Loucy (cell line): ENCODE results near the gene SAMHD1.
"Not testable (repeated sequence)": the region's sequence is repeated elsewhere in the genome, so short reads cannot be mapped to it uniquely, and the experiment has no call there.

Source experiments
- H2AFZ ChIP-seq: fragments of 200-600 bp; sonication (generic); 2 replicates; pipeline ENCODE4 v1.6.0; 2016; ENCODE audit warnings: antibody characterized with exemption, mild to moderate bottlenecking, low read length, moderate library complexity
- H3F3A ChIP-seq: fragments of 200-600 bp; 2 replicates; pipeline ENCODE4 v1.6.0; 2016; ENCODE audit warnings: antibody characterized with exemption, low read depth, mild to moderate bottlenecking
- H3K27me3 ChIP-seq: fragments of 200-600 bp; sonication (generic); 2 replicates; pipeline ENCODE4 v1.6.1; 2014; ENCODE audit warnings: low read length, mild to moderate bottlenecking; ENCODE audit not compliant: insufficient read depth, poor library complexity, severe bottlenecking
- H3K36me3 ChIP-seq: fragments of 200-600 bp; sonication (generic); 2 replicates; pipeline ENCODE4 v1.6.1; 2016; ENCODE audit warnings: low read length; ENCODE audit not compliant: insufficient read depth
- H3K4me1 ChIP-seq: fragments of 200-600 bp; sonication (generic); 2 replicates; pipeline ENCODE4 v1.5.1; 2014; ENCODE audit warnings: low read length, mild to moderate bottlenecking; ENCODE audit not compliant: insufficient read depth, poor library complexity, severe bottlenecking
- H3K4me2 ChIP-seq: fragments of 200-600 bp; sonication (generic); 2 replicates; pipeline ENCODE4 v1.6.0; 2014; ENCODE audit warnings: antibody characterized with exemption, low read length, low read depth, mild to moderate bottlenecking; ENCODE audit not compliant: poor library complexity, severe bottlenecking
- H3K4me3 ChIP-seq: fragments of 200-600 bp; sonication (generic); 2 replicates; pipeline ENCODE4 v1.5.1; 2014; ENCODE audit warnings: low read length, mild to moderate bottlenecking, mixed read lengths; ENCODE audit not compliant: poor library complexity, severe bottlenecking
- H3K79me2 ChIP-seq: fragments of 200-600 bp; sonication (generic); 2 replicates; pipeline ENCODE4 v1.6.1; 2014; ENCODE audit warnings: low read length; ENCODE audit not compliant: insufficient read depth
- H3K9ac ChIP-seq: fragments of 200-600 bp; sonication (generic); 2 replicates; pipeline ENCODE4 v1.6.0; 2014; ENCODE audit warnings: mild to moderate bottlenecking, low read depth, low read length, moderate library complexity; ENCODE audit not compliant: poor library complexity, severe bottlenecking
- H3K9me2 ChIP-seq: fragments of 200-600 bp; sonication (generic); replicated peaks from 2 replicates; pipeline ENCODE4 v1.6.1; 2016; ENCODE audit warnings: low read depth, low read length, mixed read lengths
- H3K9me3 ChIP-seq: fragments of 200-600 bp; sonication (generic); 2 replicates; pipeline ENCODE4 v1.6.1; 2014; ENCODE audit warnings: mild to moderate bottlenecking, antibody characterized with exemption, low read length, low read depth; ENCODE audit not compliant: insufficient read depth
- H4K20me1 ChIP-seq: fragments of 200-600 bp; sonication (generic); 2 replicates; pipeline ENCODE4 v1.6.0; 2014; ENCODE audit warnings: antibody characterized with exemption, low read length, mild to moderate bottlenecking; ENCODE audit not compliant: insufficient read depth, poor library complexity, severe bottlenecking
- EZH2phosphoT487 ChIP-seq: fragments of 200-600 bp; IDR thresholded peaks from 2 replicates; pipeline ENCODE4 v1.6.1; 2018; ENCODE audit warnings: antibody characterized with exemption, mild to moderate bottlenecking, moderate library complexity, borderline replicate concordance
- TF ChIP-seq, protein P1 (sequence below): fragments of 200-600 bp; sonication (generic); conservative IDR thresholded peaks from 2 replicates; pipeline ENCODE4 v1.5.1; 2014; ENCODE audit warnings: mild to moderate bottlenecking, antibody characterized with exemption, low read length

The SAMHD1 gene

DNA sequence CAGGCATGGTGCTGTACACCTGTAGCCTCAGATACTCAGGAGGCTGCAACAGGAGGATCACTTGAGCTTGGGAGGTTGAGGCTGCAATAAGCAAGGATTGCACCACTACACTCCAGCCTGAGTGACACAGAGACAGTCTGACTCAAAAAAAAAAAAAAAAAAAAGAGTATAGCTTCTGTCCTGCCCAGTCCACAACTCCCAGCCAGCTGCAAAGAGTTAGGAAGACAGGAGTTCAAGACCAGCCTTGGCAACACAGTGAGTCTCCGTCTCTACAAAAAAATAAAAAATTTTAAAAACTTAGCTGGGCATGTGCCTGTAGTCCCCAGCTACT lies 103.8 kb downstream of the SAMHD1 start:
- H3K36me3 ChIP-seq = no peaks in the 10 kb centered on the region
- no peak for TF ChIP-seq EZH2phosphoT487
- TF ChIP-seq, protein P1, sequence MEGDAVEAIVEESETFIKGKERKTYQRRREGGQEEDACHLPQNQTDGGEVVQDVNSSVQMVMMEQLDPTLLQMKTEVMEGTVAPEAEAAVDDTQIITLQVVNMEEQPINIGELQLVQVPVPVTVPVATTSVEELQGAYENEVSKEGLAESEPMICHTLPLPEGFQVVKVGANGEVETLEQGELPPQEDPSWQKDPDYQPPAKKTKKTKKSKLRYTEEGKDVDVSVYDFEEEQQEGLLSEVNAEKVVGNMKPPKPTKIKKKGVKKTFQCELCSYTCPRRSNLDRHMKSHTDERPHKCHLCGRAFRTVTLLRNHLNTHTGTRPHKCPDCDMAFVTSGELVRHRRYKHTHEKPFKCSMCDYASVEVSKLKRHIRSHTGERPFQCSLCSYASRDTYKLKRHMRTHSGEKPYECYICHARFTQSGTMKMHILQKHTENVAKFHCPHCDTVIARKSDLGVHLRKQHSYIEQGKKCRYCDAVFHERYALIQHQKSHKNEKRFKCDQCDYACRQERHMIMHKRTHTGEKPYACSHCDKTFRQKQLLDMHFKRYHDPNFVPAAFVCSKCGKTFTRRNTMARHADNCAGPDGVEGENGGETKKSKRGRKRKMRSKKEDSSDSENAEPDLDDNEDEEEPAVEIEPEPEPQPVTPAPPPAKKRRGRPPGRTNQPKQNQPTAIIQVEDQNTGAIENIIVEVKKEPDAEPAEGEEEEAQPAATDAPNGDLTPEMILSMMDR = no peak
- H3K27me3 ChIP-seq = no peaks in the 10 kb centered on the region
- no peaks in the 10 kb centered on the region for H3K9me2 ChIP-seq
- peaks cover 11% of the 10 kb centered on the region for H3K4me1 ChIP-seq
- H3K79me2 ChIP-seq = no peaks in the 10 kb centered on the region; the same call in 1 of the 2 replicates
- H3K4me3 ChIP-seq = no peak overlapping the region
- H2AFZ ChIP-seq = no peak overlapping the region
- no peaks in the 10 kb centered on the region for H3F3A ChIP-seq
- H3K4me2 ChIP-seq = no peak overlapping the region
- H3K9me3 ChIP-seq = no peaks in the 10 kb centered on the region
- H4K20me1 ChIP-seq = no peaks in the 10 kb centered on the region
- H3K9ac ChIP-seq = no peak overlapping the region

- TF ChIP-seq EZH2phosphoT487 = no peak
- TF ChIP-seq, protein P1 = no peak
- Histone ChIP-seq H3K79me2 (no peaks in the 10 kb centered on the region; the same call in 1 of the 2 replicates), H3K4me2 (no peak overlapping the region), H3K4me3 (no peak overlapping the region), H3K27me3 (no peaks in the 10 kb centered on the region), H3F3A (no peaks in the 10 kb centered on the region), H3K9me3 (no peaks in the 10 kb centered on the region), H3K36me3 (no peaks in the 10 kb centered on the region), H3K4me1 (peaks cover 11% of the 10 kb centered on the region), H4K20me1 (no peaks in the 10 kb centered on the region), H3K9ac (no peak overlapping the region), H3K9me2 (no peaks in the 10 kb centered on the region), H2AFZ (no peak overlapping the region)
These were observed 104.3 kb downstream of the SAMHD1 start for GRCh38 chr20:36847009-36847709.

GRCh38 chr20:36845288-36845971 lies 106.1 kb downstream of the SAMHD1 start:
- H3K36me3 ChIP-seq = no peaks in the 10 kb centered on the region
- H3K27me3 ChIP-seq = no peaks in the 10 kb centered on the region
- H3K4me2 ChIP-seq = no peak overlapping the region
- H3K9me2 ChIP-seq = no peaks in the 10 kb centered on the region
- TF ChIP-seq EZH2phosphoT487 = no peak
- TF ChIP-seq, protein P1 = no peak
- no peak overlapping the region for H2AFZ ChIP-seq
- H3K4me1 ChIP-seq = peaks cover 19% of the 10 kb centered on the region
- H3K4me3 ChIP-seq = no peak overlapping the region
- no peaks in the 10 kb centered on the region for H3K9me3 ChIP-seq
- H3F3A ChIP-seq = no peaks in the 10 kb centered on the region
- no peak overlapping the region for H3K9ac ChIP-seq
- no peaks in the 10 kb centered on the region for H4K20me1 ChIP-seq
- H3K79me2 ChIP-seq = no peaks in the 10 kb centered on the region

DNA sequence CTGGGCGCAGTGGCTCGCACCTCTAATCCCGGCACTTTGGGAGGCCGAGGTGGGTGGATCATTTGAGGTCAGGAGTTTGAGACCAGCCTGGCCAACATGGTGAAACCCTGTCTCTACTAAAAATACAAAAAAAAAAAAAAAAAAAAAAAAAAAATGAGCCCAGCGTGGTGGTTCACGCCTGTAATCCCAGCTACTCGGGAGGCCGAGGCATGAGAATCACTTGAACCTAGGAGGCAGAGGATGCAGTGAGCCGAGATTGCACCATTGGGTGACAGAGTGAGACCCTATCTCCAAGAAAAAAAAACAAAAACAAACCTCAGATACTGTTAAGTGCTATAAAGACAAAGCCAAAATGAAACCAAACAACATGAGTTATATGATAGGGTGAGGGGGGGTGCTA lies 110.5 kb downstream of the SAMHD1 start:
- not testable (repeated sequence) for H2AFZ ChIP-seq, H3K4me2 ChIP-seq, H3K27me3 ChIP-seq, H3F3A ChIP-seq, H3K36me3 ChIP-seq, H3K9me2 ChIP-seq, H4K20me1 ChIP-seq, H3K9me3 ChIP-seq, H3K4me3 ChIP-seq, H3K79me2 ChIP-seq, H3K9ac ChIP-seq
- H3K4me1 ChIP-seq = peaks cover 31% of the 10 kb centered on the region
